Cardiac muscle cell (in vitro differentiated cells and primary cell): Measurements from ENCODE around the gene AGRN. TPM values are rescaled to one million over a fixed set of nuclear protein-coding genes. Genes with fewer than 3 reads are reported as not detected.

Experiments
- DNase-seq, 2 donors: peaks; one replicate each; pipeline versions ENCODE4 v3.0.0 to v3.0.0-alpha.2; 2010 to 2017; ENCODE audit warnings: low read depth in 1 of 2, low spot score in 1 of 2
- H3K27ac ChIP-seq: fragments of 200-600 bp; sonication (generic); 2 replicates; pipeline ENCODE4 v1.5.1; 2016
- H3K27me3 ChIP-seq: fragments of 200-600 bp; sonication (generic); 2 replicates; pipeline ENCODE4 v1.6.0; 2016; ENCODE audit warnings: control low read depth
- H3K36me3 ChIP-seq: fragments of 200-600 bp; sonication (generic); 2 replicates; pipeline ENCODE4 v1.5.1; 2016; ENCODE audit warnings: control low read depth
- H3K4me1 ChIP-seq: fragments of 200-600 bp; sonication (generic); 2 replicates; pipeline ENCODE4 v1.8.1; 2017; ENCODE audit warnings: low read depth, mild to moderate bottlenecking, mixed run types
- H3K4me3 ChIP-seq: fragments of 200-600 bp; sonication (generic); 2 replicates; pipeline ENCODE4 v1.5.1; 2016; ENCODE audit warnings: mild to moderate bottlenecking
- H3K9me3 ChIP-seq: fragments of 200-600 bp; sonication (generic); 2 replicates; pipeline ENCODE4 v1.5.1; 2017; ENCODE audit warnings: low read depth, mild to moderate bottlenecking, control low read depth
- CTCF ChIP-seq: IDR thresholded peaks from 2 replicates; pipeline ENCODE4 v1.5.1; 2012; ENCODE audit warnings: low read depth, mild to moderate bottlenecking, low read length
- polyA plus RNA-seq: library from polyadenylated mRNA; unstranded; fragments of >200 nt; fragmentation: Nextera tagmentation; extraction: Ambion mirVana; gene quantifications from 2 replicates; pipeline ENCODE4 v1.2.1, GENCODE V29; 2016
- total RNA-seq: library from RNA; depleted of rRNA; stranded (reverse); fragments of >200 nt; gene quantifications from 2 replicates; pipeline ENCODE4 v1.2.3, GENCODE V29; 2016

AGRN gene
- total and polyA plus RNA-seq, 2 experiments from 2014 or later: 23.5 to 154 TPM

- Histone ChIP-seq H3K36me3 (no peaks in the 10 kb centered on the region), H3K4me3 (no peak overlapping the region), H3K27me3 (no peaks in the 10 kb centered on the region), H3K4me1 (peaks cover 5% of the 10 kb centered on the region), H3K27ac (no peak overlapping the region), H3K9me3 (no peaks in the 10 kb centered on the region)
- TF ChIP-seq CTCF: no peak
- DNase-seq: no peak
Observed at GRCh38 chr1:1084372-1085170, 64.7 kb downstream of the AGRN start.

GRCh38 chr1:1085171-1085841 is 65.4 kb downstream of the AGRN start:
- Histone ChIP-seq H3K4me1 (no peaks in the 10 kb centered on the region), H3K4me3 (no peak overlapping the region), H3K27me3 (no peaks in the 10 kb centered on the region), H3K9me3 (no peaks in the 10 kb centered on the region), H3K36me3 (no peaks in the 10 kb centered on the region), H3K27ac (no peak overlapping the region)
- no peak for DNase-seq
- TF ChIP-seq CTCF: no peak

GRCh38 chr1:1085911-1086841 is 66.3 kb downstream of the AGRN start:
- no peaks in the 10 kb centered on the region for H3K9me3 ChIP-seq
- H3K27me3 ChIP-seq: no peaks in the 10 kb centered on the region
- no peak for TF ChIP-seq CTCF
- DNase-seq: no peak
- H3K4me1 ChIP-seq: no peaks in the 10 kb centered on the region
- no peaks in the 10 kb centered on the region for H3K36me3 ChIP-seq
- no peak overlapping the region for H3K27ac ChIP-seq
- H3K4me3 ChIP-seq: no peak overlapping the region

GRCh38 chr1:1086911-1087341 is 67.0 kb downstream of the AGRN start:
- Histone ChIP-seq H3K4me3 (no peak overlapping the region), H3K27ac (no peak overlapping the region), H3K9me3 (no peaks in the 10 kb centered on the region), H3K4me1 (no peaks in the 10 kb centered on the region), H3K27me3 (no peaks in the 10 kb centered on the region), H3K36me3 (no peaks in the 10 kb centered on the region)
- no peak for DNase-seq
- no peak for TF ChIP-seq CTCF

GRCh38 chr1:1087351-1088028 is 67.6 kb downstream of the AGRN start:
- H3K4me1 ChIP-seq: no peaks in the 10 kb centered on the region
- no peak for TF ChIP-seq CTCF
- H3K36me3 ChIP-seq: no peaks in the 10 kb centered on the region
- DNase-seq: no peak
- no peak overlapping the region for H3K4me3 ChIP-seq
- H3K27me3 ChIP-seq: no peaks in the 10 kb centered on the region
- no peaks in the 10 kb centered on the region for H3K9me3 ChIP-seq
- no peak overlapping the region for H3K27ac ChIP-seq
